Mucosa of rectum (tissue), 2 donors: ENCODE data around the gene MARCHF10.

Experiments
- H3K27ac ChIP-seq, 2 donors: one replicate each; pipeline ENCODE4 v1.7.0; 2013; ENCODE audit warnings: inconsistent platforms in 2 of 2, low read depth in 2 of 2, low read length in 2 of 2
- H3K27me3 ChIP-seq, 2 donors: one replicate each; pipeline ENCODE4 v1.7.0; 2013; ENCODE audit warnings: low read length in 2 of 2; ENCODE audit not compliant: control insufficient read depth in 2 of 2, insufficient read depth in 2 of 2
- H3K36me3 ChIP-seq, 2 donors: one replicate each; pipeline ENCODE4 v1.7.0; 2013; ENCODE audit warnings: low read length in 2 of 2; ENCODE audit not compliant: control insufficient read depth in 2 of 2, insufficient read depth in 2 of 2
- H3K4me1 ChIP-seq, 2 donors: one replicate each; pipeline ENCODE4 v1.7.0; 2013; ENCODE audit warnings: low read length in 2 of 2, mild to moderate bottlenecking in 1 of 2; ENCODE audit not compliant: control insufficient read depth in 2 of 2, insufficient read depth in 2 of 2
- H3K4me3 ChIP-seq, 2 donors: one replicate each; pipeline ENCODE4 v1.7.0; 2013; ENCODE audit warnings: low read length in 2 of 2
- H3K9ac ChIP-seq, 2 donors: one replicate each; pipeline ENCODE4 v1.7.0; 2013; ENCODE audit warnings: low read length in 2 of 2, low read depth in 1 of 2, mild to moderate bottlenecking in 1 of 2
- H3K9me3 ChIP-seq, 2 donors: one replicate each; pipeline ENCODE4 v1.7.0; 2013; ENCODE audit warnings: low read length in 2 of 2; ENCODE audit not compliant: control insufficient read depth in 2 of 2
- donor health status: healthy.
- donor health status: Normal muscosa, but diverticular disease.

Gene MARCHF10

DNA sequence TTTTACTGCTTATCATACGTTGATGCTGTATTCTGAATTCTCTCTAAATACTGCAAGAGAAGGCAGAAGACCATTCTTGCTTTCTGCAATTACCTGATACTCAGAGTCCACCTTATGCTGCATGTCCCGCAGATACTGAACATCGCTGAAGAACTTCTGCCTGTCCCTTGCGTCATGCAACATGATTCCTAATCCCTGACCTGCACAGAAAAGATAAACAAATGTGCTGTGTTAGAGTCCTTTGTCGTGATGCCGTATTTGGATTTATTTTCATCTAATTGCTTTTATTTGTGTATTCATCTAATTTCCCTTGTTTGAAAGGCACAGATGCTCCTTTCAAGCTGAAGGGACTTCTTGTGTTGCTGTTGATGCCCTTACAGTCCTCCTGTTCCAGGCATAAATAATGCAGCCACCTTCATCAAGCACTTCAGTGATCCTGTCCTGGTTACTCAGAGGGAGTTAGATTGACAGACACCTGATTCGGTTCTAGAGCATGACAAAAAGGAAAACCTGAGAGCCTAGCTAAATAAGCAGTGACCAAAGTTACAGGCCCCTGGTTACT is 6.5 kb downstream of the MARCHF10 start:
- Histone ChIP-seq H3K9me3 (no peaks in the 10 kb centered on the region), H3K27ac (no peak overlapping the region), H3K4me1 (peaks cover 0 to 3% of the 10 kb centered on the region in 2 donors), H3K27me3 (no peaks in the 10 kb centered on the region), H3K9ac (no peak overlapping the region), H3K36me3 (no peaks in the 10 kb centered on the region), H3K4me3 (no peak overlapping the region)

DNA sequence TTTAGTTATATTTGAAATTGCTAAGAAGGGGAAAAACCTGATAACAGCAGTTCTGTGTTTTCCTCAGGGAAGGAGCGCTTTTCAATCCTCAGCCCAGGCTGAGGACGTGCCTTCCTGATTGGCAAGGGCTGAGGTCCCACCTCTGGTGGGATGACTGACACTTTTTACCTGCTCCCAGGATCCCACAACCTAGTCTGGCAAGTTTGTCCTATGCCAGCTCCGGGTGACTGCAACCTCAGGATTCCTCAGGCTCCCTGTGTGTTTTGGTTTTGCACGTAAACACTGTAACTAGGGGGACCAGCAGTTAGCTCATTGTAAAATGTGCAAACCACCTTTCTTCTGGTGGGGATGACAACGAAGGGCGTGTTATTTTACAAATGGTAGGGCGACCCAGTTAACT is 7.5 kb downstream of the MARCHF10 start:
- H3K4me3 ChIP-seq = no peak overlapping the region
- no peaks in the 10 kb centered on the region for H3K27me3 ChIP-seq
- no peaks in the 10 kb centered on the region for H3K4me1 ChIP-seq
- no peak overlapping the region for H3K9ac ChIP-seq
- no peaks in the 10 kb centered on the region for H3K36me3 ChIP-seq
- H3K9me3 ChIP-seq = no peaks in the 10 kb centered on the region
- no peak overlapping the region for H3K27ac ChIP-seq

DNA sequence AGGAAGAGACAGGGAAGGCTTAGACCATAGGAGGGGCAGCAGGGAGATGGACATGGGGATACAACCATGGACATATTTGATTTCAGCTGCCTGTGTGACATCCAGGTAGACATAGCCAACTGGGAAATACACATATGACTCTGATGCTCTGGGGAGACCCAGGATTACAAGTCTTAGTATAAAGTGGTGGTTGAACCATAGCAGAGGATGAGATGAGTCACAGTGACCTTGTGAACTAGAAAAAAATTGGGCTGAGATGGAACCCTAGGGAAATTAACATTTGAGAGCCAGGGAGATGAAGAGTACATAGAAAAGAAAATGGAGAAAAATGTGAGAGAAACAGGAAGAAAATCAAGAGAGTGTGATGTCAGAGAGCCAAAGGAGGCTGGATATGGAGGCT is 10.2 kb downstream of the MARCHF10 start:
- Histone ChIP-seq H3K27me3 (no peaks in the 10 kb centered on the region), H3K4me3 (no peak overlapping the region), H3K27ac (no peak overlapping the region), H3K9ac (no peak overlapping the region), H3K9me3 (no peaks in the 10 kb centered on the region), H3K4me1 (no peaks in the 10 kb centered on the region), H3K36me3 (no peaks in the 10 kb centered on the region)

DNA sequence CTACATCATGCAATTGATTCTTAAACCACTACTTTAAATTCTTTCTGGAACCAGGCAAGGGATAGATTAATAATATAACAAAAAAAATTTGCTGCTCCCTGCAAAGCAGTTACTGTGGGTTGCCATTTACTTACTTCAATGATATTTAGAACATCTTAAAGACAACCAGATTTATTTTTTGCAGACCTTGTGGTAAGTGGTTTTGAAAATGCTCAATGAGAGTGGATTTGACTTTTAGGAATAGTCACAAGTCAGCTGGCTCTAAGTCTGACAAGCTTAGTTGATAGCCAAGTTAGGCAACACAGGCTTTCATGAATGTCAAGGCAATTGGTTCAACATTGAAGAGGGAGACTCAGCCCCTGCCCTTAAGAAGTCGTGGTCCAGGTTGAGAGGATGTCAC is 11.8 kb downstream of the MARCHF10 start:
- H3K27ac ChIP-seq = no peak overlapping the region
- H3K27me3 ChIP-seq = no peaks in the 10 kb centered on the region
- H3K9me3 ChIP-seq = no peaks in the 10 kb centered on the region
- no peaks in the 10 kb centered on the region for H3K36me3 ChIP-seq
- no peak overlapping the region for H3K9ac ChIP-seq
- no peak overlapping the region for H3K4me3 ChIP-seq
- peaks cover 0 to under 1% of the 10 kb centered on the region in 2 donors for H3K4me1 ChIP-seq

DNA sequence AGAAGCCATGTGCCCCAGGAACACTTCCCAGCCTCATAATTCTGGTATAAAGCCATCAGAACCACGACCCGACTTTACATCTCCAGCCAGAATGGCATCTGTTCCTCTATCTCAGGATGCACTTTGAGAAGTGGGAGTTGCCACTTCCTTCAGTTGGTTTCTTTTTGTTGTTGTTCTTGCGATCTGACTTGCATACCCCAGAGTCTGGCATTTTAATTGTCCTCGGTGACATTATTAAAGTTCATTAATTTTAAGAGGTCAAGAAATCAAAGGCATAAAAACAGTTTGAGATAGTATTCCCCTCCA is 13.5 kb downstream of the MARCHF10 start:
- Histone ChIP-seq H3K9me3 (no peaks in the 10 kb centered on the region), H3K4me1 (peaks cover 0 to 4% of the 10 kb centered on the region in 2 donors), H3K27me3 (no peaks in the 10 kb centered on the region), H3K9ac (no peak overlapping the region), H3K36me3 (no peaks in the 10 kb centered on the region), H3K4me3 (no peak overlapping the region), H3K27ac (no peak overlapping the region)

DNA sequence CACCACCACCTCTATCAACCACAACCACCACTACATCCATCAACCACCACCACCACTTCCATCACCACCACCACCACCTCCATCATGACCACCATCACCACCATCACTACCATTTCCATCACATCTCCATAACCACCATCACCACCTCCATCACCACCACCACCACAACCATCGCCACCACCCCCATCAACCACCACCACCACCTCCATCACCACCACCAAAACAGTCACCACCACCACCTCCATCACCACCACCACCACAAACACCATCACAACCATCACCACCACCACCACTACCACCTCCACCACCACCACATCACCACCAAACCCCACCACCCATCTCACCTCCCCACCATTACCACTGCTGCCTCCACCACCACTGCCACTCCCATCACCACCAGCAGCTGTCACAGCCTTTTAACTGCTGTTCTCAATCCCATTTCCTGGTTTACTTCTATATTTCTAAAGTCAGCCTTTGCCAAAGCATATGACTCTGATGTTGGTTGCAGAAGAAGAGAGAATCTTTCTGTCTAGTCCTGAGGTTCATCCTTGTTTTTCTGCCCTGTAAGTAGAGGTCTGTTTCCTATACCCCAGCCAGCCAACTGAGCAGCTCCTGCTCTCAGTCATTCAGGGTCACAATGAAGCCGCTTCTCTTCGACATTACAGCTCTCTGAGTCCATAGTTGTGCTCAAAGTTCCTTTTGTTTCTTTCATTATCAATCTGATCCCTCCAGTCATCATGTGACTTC is 14.0 kb downstream of the MARCHF10 start:
- peaks cover 0 to 4% of the 10 kb centered on the region in 2 donors for H3K4me1 ChIP-seq
- no peaks in the 10 kb centered on the region for H3K9me3 ChIP-seq
- H3K4me3 ChIP-seq = no peak overlapping the region
- no peak overlapping the region for H3K9ac ChIP-seq
- H3K27ac ChIP-seq = no peak overlapping the region
- H3K27me3 ChIP-seq = no peaks in the 10 kb centered on the region
- H3K36me3 ChIP-seq = no peaks in the 10 kb centered on the region

DNA sequence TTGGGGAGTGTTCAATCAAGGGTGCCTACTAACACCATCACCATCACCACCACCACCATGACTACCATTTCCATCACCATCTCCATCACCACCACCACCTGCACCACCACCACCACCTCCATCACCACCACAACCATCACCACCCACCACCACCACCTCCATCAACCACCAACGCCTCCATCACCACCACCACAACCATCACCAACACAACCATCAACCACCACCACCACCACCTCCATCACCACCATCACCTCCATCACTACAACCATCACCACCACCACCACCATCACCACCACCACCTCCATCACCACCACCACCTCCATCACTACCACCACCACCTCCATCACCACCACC is 15.7 kb downstream of the MARCHF10 start:
- H3K4me1 ChIP-seq = peaks cover 0 to 4% of the 10 kb centered on the region in 2 donors
- no peak overlapping the region for H3K27ac ChIP-seq
- H3K9me3 ChIP-seq = no peaks in the 10 kb centered on the region
- no peaks in the 10 kb centered on the region for H3K36me3 ChIP-seq
- no peaks in the 10 kb centered on the region for H3K27me3 ChIP-seq
- no peak overlapping the region for H3K4me3 ChIP-seq
- H3K9ac ChIP-seq = no peak overlapping the region

DNA sequence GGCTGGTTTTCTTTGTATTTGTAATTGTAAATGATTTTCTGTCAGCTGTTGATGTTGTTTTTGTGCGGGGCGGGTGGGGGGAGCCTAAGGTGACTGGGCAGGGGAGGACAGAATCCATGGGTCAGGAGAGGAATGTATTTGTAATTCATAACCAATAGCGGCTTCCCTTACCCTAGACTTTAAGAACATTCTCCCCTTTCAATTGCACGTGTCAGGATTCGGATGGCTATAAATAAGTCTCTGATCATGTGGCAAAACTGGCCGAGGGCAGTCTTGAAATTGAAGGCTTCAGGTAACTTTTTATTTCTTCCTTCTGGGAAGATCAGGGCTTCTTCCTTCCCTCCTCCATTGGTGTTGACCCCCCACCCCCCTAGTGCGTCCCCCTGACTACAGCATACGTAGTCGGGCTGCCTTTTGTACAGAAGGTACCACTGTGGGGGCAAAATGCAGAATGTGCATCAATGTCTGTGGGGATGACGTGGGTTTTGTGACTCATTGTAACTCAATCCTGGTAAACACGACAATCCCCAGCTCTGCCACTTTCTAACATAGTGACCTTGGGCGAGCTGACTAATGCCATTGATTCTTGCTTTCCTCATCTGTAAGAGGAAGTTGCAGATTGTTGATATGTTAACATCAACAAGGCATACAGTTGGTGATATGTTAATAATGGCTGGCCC is 16.2 kb downstream of the MARCHF10 start:
- H3K9ac ChIP-seq = no peak overlapping the region
- H3K27me3 ChIP-seq = no peaks in the 10 kb centered on the region
- peaks cover 0 to 4% of the 10 kb centered on the region in 2 donors for H3K4me1 ChIP-seq
- no peaks in the 10 kb centered on the region for H3K36me3 ChIP-seq
- no peaks in the 10 kb centered on the region for H3K9me3 ChIP-seq
- H3K4me3 ChIP-seq = no peak overlapping the region
- H3K27ac ChIP-seq = no peak overlapping the region

DNA sequence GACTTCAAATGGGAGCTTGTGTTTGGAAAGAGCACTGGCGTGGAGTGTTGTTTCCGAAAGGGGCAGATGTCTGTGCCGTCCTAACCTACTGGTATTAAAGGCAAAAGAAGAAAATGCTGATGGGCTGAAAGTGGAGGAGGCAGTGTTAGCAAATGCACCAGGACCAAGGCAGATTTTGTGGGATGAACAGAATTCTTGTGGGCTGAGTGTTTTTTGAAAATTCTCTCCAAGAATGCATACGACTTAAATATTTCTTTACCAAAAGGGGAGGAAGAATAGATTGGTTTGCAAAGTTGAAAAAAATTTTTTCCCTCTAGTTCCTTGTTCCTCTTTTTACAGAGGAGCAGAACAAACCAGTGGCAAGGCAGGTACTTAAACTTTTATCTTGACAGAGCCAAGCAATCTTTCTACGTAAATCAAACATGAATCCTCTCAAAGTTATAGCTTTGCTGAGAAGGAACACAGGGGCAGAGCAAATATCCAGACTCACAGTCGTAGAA is 16.8 kb downstream of the MARCHF10 start:
- H3K36me3 ChIP-seq = no peaks in the 10 kb centered on the region
- no peak overlapping the region for H3K4me3 ChIP-seq
- no peaks in the 10 kb centered on the region for H3K27me3 ChIP-seq
- no peak overlapping the region for H3K9ac ChIP-seq
- H3K27ac ChIP-seq = no peak overlapping the region
- H3K4me1 ChIP-seq = peaks cover 0 to 4% of the 10 kb centered on the region in 2 donors
- H3K9me3 ChIP-seq = no peaks in the 10 kb centered on the region

DNA sequence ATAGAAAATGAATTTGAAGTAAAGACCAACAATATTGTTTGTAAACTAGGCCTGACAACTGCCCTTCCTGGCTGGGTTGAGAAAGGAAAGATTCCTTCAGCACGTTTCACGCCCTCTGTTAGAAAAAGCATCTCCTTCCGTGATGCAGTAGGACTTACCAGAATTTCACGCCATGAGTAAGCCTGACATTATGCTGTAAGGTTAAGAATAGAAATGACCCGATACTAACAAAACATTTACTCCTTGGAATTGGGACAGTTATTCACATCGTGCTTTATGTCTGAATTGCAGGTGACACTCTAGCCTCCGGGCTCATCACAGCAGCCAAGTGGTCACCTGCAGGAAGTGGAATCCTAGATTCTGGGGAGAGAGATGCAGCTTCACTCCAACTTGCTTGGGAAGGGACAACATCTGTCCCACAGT is 17.5 kb downstream of the MARCHF10 start:
- no peak overlapping the region for H3K9ac ChIP-seq
- H3K27ac ChIP-seq = no peak overlapping the region
- H3K9me3 ChIP-seq = no peaks in the 10 kb centered on the region
- no peaks in the 10 kb centered on the region for H3K36me3 ChIP-seq
- no peak overlapping the region for H3K4me3 ChIP-seq
- H3K4me1 ChIP-seq = peaks cover 0 to 4% of the 10 kb centered on the region in 2 donors
- H3K27me3 ChIP-seq = no peaks in the 10 kb centered on the region
